Bone marrow (tissue), 2 donors: ENCODE data around the gene S100A4.

Experiments
- DNase-seq, 2 donors: peaks; one replicate each; lab custom pipeline; 2025; lab: John Stamatoyannopoulos, UW

The S100A4 gene

DNA sequence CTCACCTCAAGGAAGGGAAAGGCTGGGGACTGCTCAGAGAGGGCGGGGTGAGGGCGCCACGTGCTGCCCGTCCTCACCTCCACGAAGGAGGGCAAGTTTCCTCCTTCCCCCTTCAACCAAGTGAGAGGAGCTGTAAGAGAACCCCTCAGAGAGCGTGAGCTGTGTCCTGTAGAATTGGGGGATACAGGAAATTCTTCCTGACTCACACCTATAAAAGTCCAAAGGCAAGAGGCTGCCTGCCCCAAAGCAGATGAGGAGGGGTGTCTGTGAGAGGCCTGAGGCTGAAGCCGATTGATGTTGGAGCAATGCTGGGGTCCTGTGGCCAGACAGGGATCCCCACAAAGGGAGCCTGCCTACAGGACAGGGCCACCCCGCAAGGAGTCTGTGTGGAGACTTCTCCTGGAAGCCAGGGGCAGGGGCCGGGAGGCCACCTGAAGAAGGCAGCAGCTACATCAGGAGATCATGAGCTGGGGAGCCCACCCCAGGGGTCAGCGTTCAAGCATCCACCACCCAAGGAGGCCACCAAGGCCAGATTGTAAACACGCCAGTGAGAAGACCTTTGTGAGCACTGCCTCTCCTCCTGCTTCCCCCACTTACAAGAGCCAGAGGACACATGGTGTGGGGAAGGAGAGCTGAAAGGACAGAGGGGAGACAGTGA is 37.6 kb downstream of the S100A4 start:
- DNase-seq = no peak

DNA sequence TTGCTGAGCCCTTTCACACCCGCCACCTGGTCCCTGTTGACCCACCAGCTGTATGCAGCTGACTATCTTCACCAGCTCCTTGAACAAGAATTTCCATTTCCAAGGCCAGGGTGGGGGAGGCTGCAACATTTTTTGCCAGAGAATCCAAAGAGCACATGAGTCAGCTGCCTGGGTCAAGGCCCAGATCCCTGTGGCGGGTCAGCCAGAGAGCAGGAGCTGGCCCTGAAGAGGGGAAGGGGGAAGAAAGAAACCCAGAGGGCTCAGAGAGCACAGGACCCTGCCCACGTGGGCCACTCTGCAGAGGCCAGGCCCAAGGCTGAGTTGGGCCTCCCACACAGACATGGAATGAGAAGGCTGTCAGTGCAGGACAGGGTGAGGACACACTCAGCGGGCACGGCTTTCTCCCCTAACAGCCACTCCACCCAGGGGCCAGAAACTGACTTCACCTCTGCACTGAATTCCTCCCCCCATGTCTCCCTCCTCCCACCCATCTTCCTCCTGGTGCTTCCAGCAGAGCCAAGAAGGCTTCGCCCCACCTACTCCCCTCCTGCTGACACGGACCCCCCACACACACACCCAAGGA is 38.7 kb downstream of the S100A4 start:
- DNase-seq = no peak

DNA sequence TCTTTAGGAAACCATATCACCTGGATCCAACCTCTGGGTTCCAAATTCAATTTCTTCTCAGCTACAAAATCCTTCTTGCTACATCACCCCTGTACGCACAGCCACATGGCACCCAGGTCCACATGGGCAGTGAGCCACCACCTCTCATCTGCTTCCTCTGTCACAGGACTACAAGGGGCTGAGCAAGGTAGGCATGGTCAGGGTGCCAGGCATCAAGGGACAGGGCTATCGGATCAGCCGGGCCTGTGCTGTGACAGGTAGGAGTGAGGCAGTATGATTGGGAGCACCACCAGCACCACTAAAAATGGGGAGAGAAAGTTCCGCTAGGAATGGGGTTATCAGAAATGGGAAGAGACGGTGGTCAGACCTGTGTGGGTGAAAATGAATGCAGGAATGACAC is 39.2 kb downstream of the S100A4 start:
- DNase-seq = no peak

DNA sequence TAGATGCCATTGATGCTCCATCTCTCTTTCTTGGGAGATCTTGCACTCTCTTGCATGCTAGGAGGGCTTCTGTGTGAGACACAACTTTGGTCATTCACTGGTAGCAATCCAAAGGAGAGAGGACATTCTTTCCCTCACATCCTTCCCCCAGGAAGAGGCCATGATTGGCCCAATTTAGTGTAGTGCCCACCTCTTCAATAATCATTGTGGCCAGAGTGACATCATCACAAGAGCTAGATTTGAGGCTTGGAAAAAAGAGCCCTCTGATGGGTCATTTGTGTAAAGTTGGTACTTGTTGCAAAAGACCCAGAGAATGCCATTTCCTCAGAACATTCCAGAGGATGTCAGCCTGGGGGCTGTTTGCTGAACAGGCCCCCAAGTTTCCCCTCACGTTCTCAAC is 40.0 kb downstream of the S100A4 start:
- DNase-seq = no peak

DNA sequence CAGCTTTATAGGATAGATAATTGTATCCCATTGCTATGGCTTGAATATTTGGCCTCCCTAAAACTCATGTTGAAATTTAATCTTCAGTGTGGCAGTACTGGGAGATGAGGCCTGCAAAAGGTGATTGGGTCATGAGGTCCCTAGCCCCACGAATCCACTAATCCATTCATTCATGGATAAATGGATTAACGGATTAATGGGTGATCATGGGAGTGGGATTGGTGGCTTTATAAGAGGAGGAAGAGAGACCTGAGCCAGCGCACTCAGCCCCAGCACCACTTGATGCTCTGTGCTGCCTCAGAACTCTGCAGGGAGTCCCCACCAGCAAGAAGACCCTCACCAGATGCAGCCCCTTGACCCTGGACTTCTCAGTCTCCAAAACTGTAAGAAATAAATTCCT is 41.8 kb downstream of the S100A4 start:
- no peak for DNase-seq

DNA sequence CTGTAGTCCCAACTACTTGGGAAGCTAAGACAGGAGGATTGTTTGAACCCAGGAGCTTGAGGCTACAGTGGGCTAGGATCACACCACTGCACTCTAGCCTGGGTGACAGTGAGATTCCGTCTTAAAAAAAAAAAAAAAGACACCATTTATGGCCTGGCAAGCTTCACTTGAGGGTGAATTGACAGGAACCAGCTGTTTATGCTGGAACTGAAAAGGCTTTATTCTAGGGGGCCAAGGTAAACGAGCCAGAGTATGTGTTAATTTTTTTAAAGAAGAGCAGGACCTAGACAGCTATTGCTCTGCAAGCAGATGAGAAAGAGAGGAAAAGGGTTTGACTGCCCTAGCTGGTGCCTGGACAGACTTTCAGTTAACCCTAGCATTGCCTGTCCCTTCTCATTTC is 46.9 kb downstream of the S100A4 start:
- DNase-seq = no peak

DNA sequence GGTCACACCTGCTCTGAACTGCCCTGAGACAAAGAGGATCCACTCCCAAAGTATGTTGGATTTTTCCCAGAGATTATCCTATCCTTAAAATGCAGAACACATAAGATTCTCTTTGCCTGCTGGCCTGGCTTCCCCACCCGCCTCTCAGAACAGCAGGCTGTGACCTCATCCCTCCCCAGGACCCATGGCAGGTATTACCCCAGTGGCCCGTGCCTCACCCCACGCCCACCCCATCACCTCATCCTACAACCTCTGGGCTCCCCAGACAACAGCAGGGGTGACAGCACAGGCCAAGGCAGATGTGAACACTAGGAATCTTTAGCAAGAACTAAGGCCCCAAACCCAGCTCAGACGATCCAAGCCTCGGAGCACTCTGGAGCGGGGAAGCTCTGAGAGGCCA is 50.1 kb downstream of the S100A4 start:
- DNase-seq = no peak

DNA sequence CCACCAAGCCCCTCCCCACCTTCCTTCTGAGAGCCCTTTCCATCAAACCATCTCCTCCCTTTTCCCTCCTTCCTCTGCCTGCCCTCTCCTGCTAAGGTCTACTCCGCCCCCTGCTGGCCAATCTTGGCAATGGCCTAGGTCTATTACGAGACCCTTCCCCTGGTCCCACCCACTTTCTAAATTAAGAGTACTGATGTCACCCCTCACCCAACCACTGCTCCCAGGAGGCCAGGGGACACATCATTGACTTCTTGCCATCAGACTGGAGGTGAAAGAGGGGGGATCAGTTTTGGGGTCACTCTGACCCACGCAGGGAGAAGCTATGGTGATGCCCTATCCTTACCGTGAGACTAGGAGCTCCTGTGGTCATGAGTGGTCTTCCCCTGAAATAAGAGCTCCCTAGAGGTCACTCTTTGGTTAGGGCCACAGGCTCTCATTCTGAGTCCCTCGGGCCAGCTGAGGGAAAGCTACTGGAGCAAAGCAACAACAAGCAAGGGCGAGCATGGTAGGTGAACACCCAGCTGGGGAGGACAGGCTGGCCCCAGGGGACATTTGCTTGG is 50.5 kb downstream of the S100A4 start:
- peak; percentile 65 to 86 for DNase-seq
